ENCODE results near the gene GRIK3. TPM values are rescaled to one million over a fixed set of nuclear protein-coding genes. Genes with fewer than 3 reads are reported as not detected.
"Not testable (repeated sequence)": the region's sequence is repeated elsewhere in the genome, so short reads cannot be mapped to it uniquely, and the experiment has no call there.

Gene GRIK3
- total RNA-seq, 1 experiment from 2014 or later: not detected

GRCh38 chr1:36920371-36920770, 113.9 kb downstream of the GRIK3 start:
- no peak overlapping the region for H3K4me2 ChIP-seq (ENCODE audit: low read length)
- CTCF ChIA-PET: no interaction called here
- no peaks in the 10 kb centered on the region for H4K20me1 ChIP-seq (ENCODE audit: low read length)
- H3K9ac ChIP-seq (ENCODE audit: low read length): no peak overlapping the region
- DNase-seq (no peak), ATAC-seq (no peak)
- POLR2A ChIA-PET (ENCODE audit: unreplicated experiment): no interaction called here
- no peak for TF ChIP-seq EZH2phosphoT487 (IDR thresholded peaks at IDR 0.05; ENCODE audit: borderline replicate concordance, low read length)
- no peak for TF ChIP-seq CTCF (conservative IDR thresholded peaks at IDR 0.05; ENCODE audit: low read depth, low read length)
- no peak for TF ChIP-seq EZH2 (IDR thresholded peaks at IDR 0.05; ENCODE audit: low read length, unreplicated experiment)
- no peaks in the 10 kb centered on the region for H3K36me3 ChIP-seq (ENCODE audit: low read depth, low read length)
- no peak overlapping the region for H3K27ac ChIP-seq (ENCODE audit: low read length)
- no peaks in the 10 kb centered on the region for H3K79me2 ChIP-seq (ENCODE audit: low read length)
- H2AFZ ChIP-seq (ENCODE audit: low read length): no peak overlapping the region
- no peaks in the 10 kb centered on the region for H3K4me1 ChIP-seq (ENCODE audit: insufficient read depth, low read length)
- 0 out of 2 replicates have a peak, but pooled peaks cover 7% of the 10 kb centered on the region for H3K27me3 ChIP-seq (ENCODE audit: low read length)
- intact Hi-C loops (cut with micrococcal nuclease): no loop called here
- H3K9me2 ChIP-seq (replicated peaks; ENCODE audit: low read length): no peaks in the 10 kb centered on the region
- H3K4me3 ChIP-seq (ENCODE audit: low read length): no peak overlapping the region
- BruUV-seq (replicated peaks): no TSS peak
- no peaks in the 10 kb centered on the region for H3F3A ChIP-seq (ENCODE audit: low read length, unreplicated experiment)
- H3K9me3 ChIP-seq (ENCODE audit: low read length): no peaks in the 10 kb centered on the region

GRCh38 chr1:36919491-36920145, 114.7 kb downstream of the GRIK3 start:
- Histone ChIP-seq H3K9me3 (ENCODE audit: low read length) (no peaks in the 10 kb centered on the region), H3K79me2 (ENCODE audit: low read length) (no peaks in the 10 kb centered on the region), H3K9me2 (replicated peaks; ENCODE audit: low read length) (no peaks in the 10 kb centered on the region), H3K4me3 (ENCODE audit: low read length) (no peak overlapping the region), H3K27ac (ENCODE audit: low read length) (no peak overlapping the region), H3K4me2 (ENCODE audit: low read length) (no peak overlapping the region), H2AFZ (ENCODE audit: low read length) (no peak overlapping the region), H3K4me1 (ENCODE audit: insufficient read depth, low read length) (no peaks in the 10 kb centered on the region), H3K9ac (ENCODE audit: low read length) (no peak overlapping the region), H3F3A (ENCODE audit: low read length, unreplicated experiment) (no peaks in the 10 kb centered on the region), H4K20me1 (ENCODE audit: low read length) (no peaks in the 10 kb centered on the region), H3K36me3 (ENCODE audit: low read depth, low read length) (no peaks in the 10 kb centered on the region), H3K27me3 (ENCODE audit: low read length) (0 out of 2 replicates have a peak, but pooled peaks cover 7% of the 10 kb centered on the region)
- ATAC-seq (no peak), DNase-seq (no peak)
- no TSS peak for BruUV-seq (replicated peaks)
- TF ChIP-seq EZH2 (IDR thresholded peaks at IDR 0.05; ENCODE audit: low read length, unreplicated experiment) (no peak), EZH2phosphoT487 (IDR thresholded peaks at IDR 0.05; ENCODE audit: borderline replicate concordance, low read length) (no peak), CTCF (conservative IDR thresholded peaks at IDR 0.05; ENCODE audit: low read depth, low read length) (no peak)
- ChIA-PET POLR2A (ENCODE audit: unreplicated experiment) (no interaction called here), CTCF (no interaction called here)
- intact Hi-C loops (cut with micrococcal nuclease): no loop called here

GRCh38 chr1:36918604-36919003, 115.7 kb downstream of the GRIK3 start:
- H3K4me3 ChIP-seq (ENCODE audit: low read length): no peak overlapping the region
- ChIA-PET CTCF (no interaction called here), POLR2A (ENCODE audit: unreplicated experiment) (no interaction called here)
- no peaks in the 10 kb centered on the region for H4K20me1 ChIP-seq (ENCODE audit: low read length)
- H3K9me3 ChIP-seq (ENCODE audit: low read length): no peaks in the 10 kb centered on the region
- peaks cover 10% of the 10 kb centered on the region; the same call in 1 of the 2 replicates for H3K27me3 ChIP-seq (ENCODE audit: low read length)
- H3K9me2 ChIP-seq (replicated peaks; ENCODE audit: low read length): no peaks in the 10 kb centered on the region
- H3K4me2 ChIP-seq (ENCODE audit: low read length): no peak overlapping the region
- no peaks in the 10 kb centered on the region for H3K4me1 ChIP-seq (ENCODE audit: insufficient read depth, low read length)
- TF ChIP-seq EZH2phosphoT487 (IDR thresholded peaks at IDR 0.05; ENCODE audit: borderline replicate concordance, low read length): no peak
- TF ChIP-seq EZH2 (IDR thresholded peaks at IDR 0.05; ENCODE audit: low read length, unreplicated experiment): no peak
- no peak for TF ChIP-seq CTCF (conservative IDR thresholded peaks at IDR 0.05; ENCODE audit: low read depth, low read length)
- ATAC-seq: no peak
- BruUV-seq (replicated peaks): no TSS peak
- no peak overlapping the region for H3K9ac ChIP-seq (ENCODE audit: low read length)
- intact Hi-C loops (cut with micrococcal nuclease): no loop called here
- no peak for DNase-seq
- no peaks in the 10 kb centered on the region for H3K36me3 ChIP-seq (ENCODE audit: low read depth, low read length)
- H3K79me2 ChIP-seq (ENCODE audit: low read length): no peaks in the 10 kb centered on the region
- H2AFZ ChIP-seq (ENCODE audit: low read length): no peak overlapping the region
- no peak overlapping the region for H3K27ac ChIP-seq (ENCODE audit: low read length)
- no peaks in the 10 kb centered on the region for H3F3A ChIP-seq (ENCODE audit: low read length, unreplicated experiment)

GRCh38 chr1:36916542-36916941, 117.8 kb downstream of the GRIK3 start:
- H3K9me2 ChIP-seq (replicated peaks; ENCODE audit: low read length); H3K9ac ChIP-seq (ENCODE audit: low read length); DNase-seq; H3K4me2 ChIP-seq (ENCODE audit: low read length); H3K4me3 ChIP-seq (ENCODE audit: low read length); H3K4me1 ChIP-seq (ENCODE audit: insufficient read depth, low read length); H3K9me3 ChIP-seq (ENCODE audit: low read length); H3F3A ChIP-seq (ENCODE audit: low read length, unreplicated experiment); CTCF ChIA-PET; H3K27ac ChIP-seq (ENCODE audit: low read length); H4K20me1 ChIP-seq (ENCODE audit: low read length); ATAC-seq; POLR2A ChIA-PET (ENCODE audit: unreplicated experiment); BruUV-seq (replicated peaks); H2AFZ ChIP-seq (ENCODE audit: low read length); intact Hi-C loops (cut with micrococcal nuclease); H3K79me2 ChIP-seq (ENCODE audit: low read length); H3K36me3 ChIP-seq (ENCODE audit: low read depth, low read length): not testable (repeated sequence)
- peaks cover 22% of the 10 kb centered on the region for H3K27me3 ChIP-seq (ENCODE audit: low read length)
